SK-N-MC (cell line): Measurements from ENCODE around the gene OGFOD2.

Source experiments
- EZH2 ChIP-seq: fragments of 200-600 bp; sonication (generic); IDR thresholded peaks from one replicate; pipeline ENCODE4 v1.6.1; 2017; ENCODE audit warnings: antibody characterized with exemption
- POLR2AphosphoS5 ChIP-seq: IDR thresholded peaks from 2 replicates; pipeline ENCODE4 v1.6.1; 2012; ENCODE audit warnings: mild to moderate bottlenecking, low read depth, low read length, borderline replicate concordance

DNA sequence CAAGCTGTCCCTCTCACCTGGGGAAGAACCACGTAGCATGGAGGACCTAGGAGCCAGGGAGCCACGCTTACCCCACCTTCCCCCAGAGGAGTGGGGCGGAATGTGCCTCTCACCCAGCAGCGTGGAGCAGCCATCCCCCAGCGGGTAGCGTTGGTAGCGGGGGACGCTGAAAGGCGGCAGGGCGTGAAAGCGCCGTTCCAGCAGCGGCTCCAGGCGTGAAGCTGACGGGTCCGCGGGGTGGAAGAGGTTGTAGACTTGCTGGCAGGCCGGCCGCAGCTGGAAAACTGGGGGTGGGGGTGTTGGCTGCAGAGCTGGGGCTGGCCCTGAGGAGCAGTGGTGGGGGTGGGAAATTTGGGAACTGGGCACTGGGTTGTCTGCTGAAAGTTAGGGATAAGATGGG, 17.3 kb downstream of the OGFOD2 start:
- no peak for TF ChIP-seq EZH2
- no peak for TF ChIP-seq POLR2AphosphoS5
